Mesodermal cell (in vitro differentiated cells): ENCODE measurements around the gene HYAL3.

Experiments
- H3K27ac ChIP-seq: 2 replicates; pipeline ENCODE4 v1.7.0; 2013; ENCODE audit warnings: mild to moderate bottlenecking, low read depth, low read length, moderate library complexity; ENCODE audit not compliant: severe bottlenecking
- H3K36me3 ChIP-seq: 2 replicates; pipeline ENCODE4 v1.7.1; 2013; ENCODE audit warnings: mild to moderate bottlenecking, low read length, moderate library complexity; ENCODE audit not compliant: control insufficient read depth, insufficient read depth
- H3K4me1 ChIP-seq: one replicate; pipeline ENCODE4 v1.7.1; 2013; ENCODE audit warnings: mild to moderate bottlenecking, low read length; ENCODE audit not compliant: insufficient read depth, control insufficient read depth, poor library complexity, severe bottlenecking
- H3K4me3 ChIP-seq: 2 replicates; pipeline ENCODE4 v1.7.0; 2013; ENCODE audit warnings: low read length, control low read depth, mild to moderate bottlenecking; ENCODE audit not compliant: insufficient read depth, poor library complexity, severe bottlenecking; ENCODE audit errors: extremely low read depth
- H3K9me3 ChIP-seq: 2 replicates; pipeline ENCODE4 v1.7.1; 2013; ENCODE audit warnings: mild to moderate bottlenecking, low read length, moderate library complexity; ENCODE audit not compliant: control insufficient read depth
- WGBS, 2 experiments: methylation state at CpG; one replicate each; pipeline ENCODE4 v1.1.5; 2013; ENCODE audit warnings: missing lambda C conversion rate in 2 of 2; ENCODE audit not compliant: insufficient coverage in 2 of 2; 5-methylcytosine and 5-hydroxymethylcytosine counted together

The HYAL3 gene

GRCh38 chr3:50304601-50305000, 5.4 kb upstream of the HYAL3 start:
- Histone ChIP-seq H3K4me3 (no peak overlapping the region), H3K9me3 (peaks cover 21% of the 10 kb centered on the region), H3K36me3 (no peaks in the 10 kb centered on the region), H3K27ac (no peak overlapping the region), H3K4me1 (peaks cover 5% of the 10 kb centered on the region)

- WGBS, 2 experiments, result 79 to 84% methylated on average over 7 to 12 of the region's 14 CpGs
- Histone ChIP-seq H3K4me1 (peaks cover 5% of the 10 kb centered on the region), H3K4me3 (no peak within 1 kb of the TSS), H3K9me3 (peaks cover 15% of the 10 kb centered on the region), H3K36me3 (no peaks in the 10 kb centered on the region), H3K27ac (no peak within 1 kb of the TSS)
Observed at GRCh38 chr3:50303013-50303815, 4.0 kb upstream of the HYAL3 start, which contains the start of gene HYAL1. Gene HYAL1, minus strand, starts transcription at chr3:50303574. Its CDS starts 618 bp downstream, at chr3:50302956.

GRCh38 chr3:50302095-50303012, 3.1 kb upstream of the HYAL3 start:
- Histone ChIP-seq H3K4me3 (no peak overlapping the region), H3K9me3 (peaks cover 15% of the 10 kb centered on the region), H3K4me1 (peaks cover 5% of the 10 kb centered on the region), H3K36me3 (no peaks in the 10 kb centered on the region), H3K27ac (no peak overlapping the region)
- 94 to 96% methylated on average over 31 to 32 of the region's 32 CpGs for WGBS, 2 experiments

DNA sequence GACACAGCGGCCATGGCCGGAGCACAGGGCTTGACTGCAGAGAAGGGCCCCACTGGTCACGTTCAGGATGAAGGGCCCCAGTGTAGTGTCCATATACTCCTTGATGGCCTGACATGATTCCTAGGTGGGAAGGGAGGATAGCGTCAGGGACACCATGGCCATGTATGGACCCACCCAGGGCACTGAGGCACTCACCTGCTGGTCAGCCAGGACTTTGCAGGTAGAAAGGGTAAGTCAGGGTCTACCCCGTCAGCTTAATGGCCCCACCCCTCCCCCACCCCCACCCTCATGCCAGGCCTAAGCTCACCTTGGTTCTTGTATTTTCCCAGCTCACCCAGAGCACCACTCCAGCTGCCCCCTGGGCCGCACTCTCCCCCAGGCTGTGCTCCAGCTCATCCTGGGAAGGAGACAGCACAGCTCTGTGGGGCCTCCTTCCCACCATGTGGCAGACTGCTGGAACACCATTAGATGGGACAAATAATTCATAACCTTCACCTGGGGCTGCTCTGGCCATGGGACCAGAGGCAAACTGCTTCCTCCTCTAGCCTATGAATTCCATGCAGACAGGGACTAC, 1.6 kb upstream of the HYAL3 start:
- WGBS, 2 experiments, result 97% methylated on average over 4 to 6 of the region's 6 CpGs
- Histone ChIP-seq H3K4me1 (peaks cover 5% of the 10 kb centered on the region), H3K4me3 (peak overlapping the region; percentile 82), H3K9me3 (peaks cover 3% of the 10 kb centered on the region), H3K36me3 (peaks cover 7% of the 10 kb centered on the region), H3K27ac (peak overlapping the region; percentile 78)

DNA sequence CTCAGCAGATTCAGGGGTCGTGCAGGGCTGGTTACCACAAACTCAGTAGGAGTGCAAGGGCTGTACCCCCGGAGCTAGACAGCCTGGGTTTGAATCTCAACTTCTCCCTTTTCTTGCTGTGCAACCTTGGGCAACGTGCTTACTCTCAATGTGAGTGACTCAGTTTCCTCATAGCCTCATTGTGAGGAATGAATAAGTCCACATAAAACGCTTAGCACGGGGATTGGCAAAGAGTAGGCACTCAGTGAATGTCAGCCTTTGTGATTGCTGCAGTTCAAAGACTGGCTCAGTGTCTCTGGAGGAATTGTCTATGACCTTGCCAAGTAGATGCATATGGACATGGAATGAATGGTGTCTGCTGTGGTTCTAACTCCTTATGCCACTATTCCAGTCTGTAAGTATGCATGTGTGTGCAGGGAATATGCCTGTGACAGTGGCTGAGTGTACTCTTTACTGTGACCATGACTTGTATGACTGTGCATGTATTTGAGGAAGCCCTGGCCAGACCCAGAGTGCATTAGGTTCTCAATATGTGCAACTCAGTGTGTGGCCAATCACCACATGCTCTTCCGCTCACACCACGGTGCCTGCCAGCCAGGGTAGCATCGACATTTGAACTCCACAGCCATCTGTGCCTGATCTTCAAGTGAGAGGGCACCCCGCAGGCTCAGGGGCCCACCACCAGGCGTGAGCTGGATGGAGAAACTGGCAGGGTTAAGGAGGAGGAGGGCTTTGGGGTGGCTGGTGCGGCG, 900 bp upstream of the HYAL3 start:
- Histone ChIP-seq H3K4me3 (peak overlapping the region; percentile 82), H3K36me3 (peaks cover 7% of the 10 kb centered on the region), H3K9me3 (peaks cover 3% of the 10 kb centered on the region), H3K4me1 (peaks cover 5% of the 10 kb centered on the region), H3K27ac (peak overlapping the region; percentile 78)
- 78% methylated on average over 12 of the region's 12 CpGs for WGBS, 2 experiments

DNA sequence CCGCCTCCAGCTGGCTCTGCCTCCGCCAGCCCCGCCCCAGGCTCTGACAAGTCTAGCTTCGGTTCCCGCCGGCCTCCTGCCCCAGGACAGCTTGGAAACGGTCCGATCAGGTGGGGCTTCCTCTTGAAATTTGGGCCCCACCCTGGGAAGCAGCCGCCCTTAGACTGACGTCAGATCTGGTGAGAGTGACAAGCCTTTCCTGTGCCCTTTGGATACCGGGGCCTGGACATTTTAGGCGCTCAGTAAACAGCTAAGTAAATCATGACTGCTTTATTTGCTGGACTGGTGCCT, 378 bp upstream of the HYAL3 start:
- Histone ChIP-seq H3K4me3 (peak overlapping the region; percentile 82), H3K9me3 (peaks cover 1% of the 10 kb centered on the region), H3K27ac (peak overlapping the region; percentile 78), H3K36me3 (peaks cover 7% of the 10 kb centered on the region), H3K4me1 (peaks cover 5% of the 10 kb centered on the region)
- WGBS, 2 experiments, result 5 to 6% methylated on average over 12 of the region's 12 CpGs

- 77 to 80% methylated on average over 4 to 9 of the region's 9 CpGs for WGBS, 2 experiments
- H3K36me3 ChIP-seq, result peaks cover 7% of the 10 kb centered on the region
- peaks cover 5% of the 10 kb centered on the region for H3K4me1 ChIP-seq
- peak overlapping the region; percentile 82 for H3K4me3 ChIP-seq
- no peak overlapping the region for H3K27ac ChIP-seq
- no peaks in the 10 kb centered on the region for H3K9me3 ChIP-seq
Observed at GRCh38 chr3:50297896-50298725, 1.1 kb downstream of the HYAL3 start.

DNA sequence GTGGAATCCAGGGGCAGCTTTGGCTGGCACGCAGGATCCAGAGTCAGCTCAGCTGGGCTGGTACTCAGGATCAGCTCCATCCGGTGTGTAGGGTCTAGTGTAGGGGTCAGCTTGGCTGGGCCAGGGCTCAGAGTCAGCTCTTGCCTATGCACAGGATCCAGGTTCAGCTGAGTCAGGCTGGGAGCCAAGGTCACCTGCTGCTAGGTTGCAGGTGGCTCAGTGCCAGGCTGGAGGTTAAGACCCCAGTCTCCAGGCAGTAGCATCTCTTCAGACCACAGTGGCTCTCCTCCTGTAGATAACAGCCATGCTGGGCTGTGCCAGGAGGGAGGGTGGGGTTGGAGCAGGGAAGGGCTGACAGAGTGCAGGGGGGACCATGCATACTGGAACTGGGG, 1.8 kb downstream of the HYAL3 start:
- Histone ChIP-seq H3K4me1 (peaks cover 10% of the 10 kb centered on the region), H3K9me3 (no peaks in the 10 kb centered on the region), H3K4me3 (no peak overlapping the region), H3K36me3 (peaks cover 7% of the 10 kb centered on the region), H3K27ac (no peak overlapping the region)
- 91 to 100% methylated on average over 1 to 2 of the region's 2 CpGs for WGBS, 2 experiments

DNA sequence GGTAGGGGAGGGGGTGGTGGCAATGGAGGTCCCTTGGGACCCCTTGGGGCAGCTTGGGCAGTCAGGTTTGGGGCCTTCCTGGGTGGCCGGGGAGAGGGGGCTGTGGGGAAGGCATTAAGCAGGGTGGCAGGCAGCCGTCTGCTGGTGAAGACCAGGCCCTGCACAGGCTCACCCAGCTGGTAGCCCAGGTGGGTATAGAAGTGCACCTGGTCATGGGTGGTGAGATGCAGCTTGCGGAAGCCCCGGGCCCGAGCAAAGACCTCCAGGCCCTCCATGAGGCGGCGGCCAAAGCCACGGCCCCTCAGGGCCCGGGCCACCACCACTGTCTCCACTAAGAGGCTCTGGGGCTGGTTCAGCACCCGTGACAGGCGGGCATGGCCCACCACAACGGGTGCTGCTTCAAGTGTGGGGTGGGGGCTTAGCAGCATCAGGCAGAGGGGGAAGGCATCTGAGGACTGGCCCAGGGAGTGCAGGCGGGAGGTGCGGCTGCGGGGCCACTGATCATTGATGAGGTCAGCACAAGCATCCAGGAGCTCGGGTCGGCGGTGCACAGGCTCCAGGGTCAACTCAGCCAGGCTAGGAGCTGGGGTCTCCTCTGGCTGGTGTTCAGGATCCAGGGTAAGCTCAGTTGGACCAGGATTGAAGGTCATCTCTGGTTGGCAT, 2.4 kb downstream of the HYAL3 start:
- Histone ChIP-seq H3K27ac (no peak overlapping the region), H3K36me3 (peaks cover 7% of the 10 kb centered on the region), H3K4me3 (no peak overlapping the region), H3K4me1 (peaks cover 10% of the 10 kb centered on the region), H3K9me3 (no peaks in the 10 kb centered on the region)
- WGBS, 2 experiments, result 98 to 99% methylated on average over 17 to 18 of the region's 18 CpGs
